ENCODE data around the gene BOLA2B.
"Not testable (repeated sequence)": the region's sequence is repeated elsewhere in the genome, so short reads cannot be mapped to it uniquely, and the experiment has no call there.

Gene BOLA2B

DNA sequence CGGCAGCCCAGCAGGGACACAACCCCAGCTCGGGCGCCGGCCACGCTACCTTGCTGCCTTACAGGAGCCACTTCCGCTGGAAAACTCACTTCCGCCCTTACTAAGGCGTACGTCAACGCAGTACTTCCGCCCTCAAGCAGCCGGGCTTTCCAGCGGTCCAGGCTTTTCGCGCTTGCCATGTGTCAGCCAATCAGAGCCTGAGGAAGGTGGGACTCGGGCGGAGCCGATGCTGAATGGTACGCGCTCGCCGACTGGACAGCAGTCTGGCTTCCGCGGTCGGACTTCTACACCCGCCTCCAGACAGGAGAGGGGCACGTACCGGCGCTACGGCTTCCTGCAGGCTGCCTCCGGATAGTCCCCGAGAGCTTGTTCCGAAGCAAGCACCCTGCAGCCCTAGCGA, at the start of gene BOLA2B, which contains the start of gene SLX1A:
TSS of gene BOLA2B (minus strand) at position 52 of the 400 bp plus-strand sequence. CDS start 71 bp downstream, outside the sequence.
TSS of gene SLX1A (plus strand) at position 261 of the 400 bp plus-strand sequence. CDS start 210 bp downstream, outside the sequence.
- not testable (repeated sequence) for DNase-seq

DNA sequence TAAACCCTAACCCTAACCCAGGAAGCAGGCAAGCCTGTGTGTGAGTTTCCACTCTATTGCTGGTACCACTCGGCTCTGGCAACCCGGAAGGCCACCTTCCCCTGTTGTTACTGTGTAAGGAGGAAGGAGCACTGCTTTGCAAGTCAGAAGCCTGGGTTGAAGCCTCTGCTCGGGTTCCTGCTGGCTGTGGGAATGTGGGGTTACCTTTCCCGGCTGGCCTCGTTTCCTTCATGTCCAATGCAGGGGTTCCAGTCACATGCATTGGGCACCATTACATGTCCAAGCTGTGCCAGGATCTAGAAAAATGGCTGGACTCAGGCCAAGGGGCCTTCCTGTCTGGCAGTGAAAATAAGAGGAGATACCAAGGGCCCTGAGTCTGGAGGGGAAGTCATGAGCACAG, 23.6 kb upstream of the BOLA2B start:
- DNase-seq, result not testable (repeated sequence)

DNA sequence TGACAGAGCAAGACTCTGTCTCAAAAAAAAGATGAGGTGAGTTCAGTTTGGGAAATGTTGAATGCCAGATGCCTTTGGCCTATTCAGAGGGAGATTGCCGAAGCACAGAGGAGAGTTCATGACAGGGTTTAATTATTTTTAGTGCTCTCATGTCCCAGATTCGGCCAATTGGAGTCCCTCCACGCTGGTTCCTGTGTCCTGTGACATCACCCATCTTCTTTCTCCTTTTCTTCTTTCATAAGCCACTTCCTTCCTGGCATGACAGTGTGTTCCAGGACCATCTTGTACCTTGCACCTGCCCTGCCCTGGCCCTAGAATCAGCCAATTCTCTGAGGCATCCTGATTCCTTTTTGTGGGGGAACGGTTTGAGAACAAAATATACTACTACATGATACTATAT, 17.9 kb upstream of the BOLA2B start:
- not testable (repeated sequence) for DNase-seq

DNA sequence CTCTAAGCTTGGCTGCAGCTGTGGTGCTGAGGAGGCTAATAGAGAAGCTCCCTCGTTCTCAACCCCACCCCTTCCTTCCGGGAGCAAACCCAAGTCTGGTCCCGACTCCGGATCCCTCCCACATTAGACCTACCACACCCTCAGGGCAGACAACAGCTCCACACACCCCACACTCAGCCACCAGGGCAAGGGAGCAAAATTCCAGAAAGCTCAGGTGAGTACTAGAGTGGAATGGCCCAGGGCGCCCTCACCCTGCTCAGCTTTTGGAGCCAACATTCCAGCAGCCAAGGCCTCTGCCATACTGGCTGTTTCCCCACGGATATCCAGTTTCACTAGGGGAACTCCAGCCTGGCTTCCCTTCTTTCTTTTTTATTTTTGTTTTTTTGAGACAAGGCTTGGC, 15.6 kb upstream of the BOLA2B start:
- not testable (repeated sequence) for DNase-seq

DNA sequence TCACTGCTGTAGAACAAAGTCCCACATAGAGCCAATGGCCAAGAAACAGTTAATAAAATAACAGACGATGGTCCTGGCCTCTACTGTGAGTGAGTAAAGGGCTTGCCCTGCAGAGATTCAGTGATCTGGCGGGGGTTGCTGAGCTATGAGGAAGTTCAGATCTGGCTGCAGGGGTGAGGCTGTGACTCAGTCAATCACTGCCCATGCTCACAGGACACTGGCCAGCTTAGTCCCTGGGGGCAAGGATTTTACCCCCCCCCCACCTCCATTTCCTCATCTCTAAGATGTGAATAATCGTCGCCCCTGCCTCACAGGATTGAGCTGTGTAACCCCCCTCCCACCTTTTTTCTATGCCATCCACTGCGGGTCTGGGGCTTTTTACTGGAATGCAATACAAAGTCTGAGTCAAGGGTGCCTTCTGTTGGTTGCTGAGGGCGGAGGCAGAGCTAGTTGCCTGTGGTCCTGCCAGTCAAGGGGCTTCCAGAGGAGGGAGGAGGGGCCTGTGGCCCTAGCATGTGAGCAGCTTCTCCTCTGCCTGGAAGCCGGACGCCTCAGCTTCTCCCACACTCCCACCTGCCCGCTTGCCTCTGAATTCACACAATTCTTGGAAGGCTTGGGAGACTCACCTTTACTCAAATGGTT, 13.7 kb upstream of the BOLA2B start:
- DNase-seq, result not testable (repeated sequence)

DNA sequence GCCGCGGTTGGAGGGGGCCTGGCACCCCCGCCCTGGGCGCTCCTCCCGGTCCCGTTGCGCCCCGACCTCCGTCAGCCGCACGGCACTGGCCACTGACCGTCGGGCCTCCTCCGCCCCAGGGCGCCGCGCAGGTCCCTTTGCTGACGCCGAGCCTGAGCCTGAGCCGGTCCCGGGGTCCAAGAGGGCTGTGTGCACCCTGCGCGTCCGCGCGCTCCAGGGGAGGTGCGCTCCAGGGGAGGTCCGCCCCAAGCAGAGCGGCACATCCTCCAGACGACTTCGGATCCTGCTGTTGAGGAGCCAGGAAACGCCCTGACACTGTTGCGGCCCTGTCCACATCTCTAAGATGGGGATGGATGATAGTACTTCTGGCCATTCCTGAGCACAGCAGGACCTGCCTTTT, 12.8 kb upstream of the BOLA2B start:
- DNase-seq, result not testable (repeated sequence)

DNA sequence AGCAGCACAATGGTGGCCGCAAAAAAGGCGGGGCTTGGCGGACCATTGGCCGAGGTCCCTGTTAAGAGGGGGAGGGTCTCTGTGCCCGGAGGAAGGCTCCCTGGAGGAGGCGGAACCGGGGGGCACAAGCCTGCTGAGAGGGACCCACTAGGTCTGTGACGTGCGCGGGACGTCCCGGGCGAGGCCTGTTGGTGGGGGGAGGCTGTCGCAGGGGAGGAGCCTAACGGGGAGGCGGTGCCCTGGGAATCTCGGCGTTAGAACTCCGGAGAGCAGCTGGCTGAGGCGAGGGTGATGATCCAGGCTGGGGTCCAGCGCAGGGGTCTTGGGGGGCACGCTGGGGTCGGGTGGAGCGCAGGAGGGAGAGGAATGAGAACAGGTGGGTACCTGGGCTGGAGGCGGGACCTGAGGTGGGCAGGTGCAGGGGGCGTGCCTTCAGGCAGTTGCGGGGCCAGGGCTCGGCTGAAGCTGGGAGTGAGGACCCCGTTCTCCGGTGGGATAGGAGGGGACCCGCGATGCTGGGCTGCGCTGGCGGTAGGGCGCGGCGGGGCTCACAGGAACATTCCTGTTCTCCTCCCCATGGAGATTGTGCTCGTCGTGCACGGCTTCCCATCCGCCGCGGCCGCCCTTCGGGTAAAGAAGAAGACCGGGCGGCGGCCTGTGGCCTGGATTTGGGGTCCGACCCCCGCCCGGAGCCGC, 12.2 kb upstream of the BOLA2B start:
- DNase-seq, result not testable (repeated sequence)

DNA sequence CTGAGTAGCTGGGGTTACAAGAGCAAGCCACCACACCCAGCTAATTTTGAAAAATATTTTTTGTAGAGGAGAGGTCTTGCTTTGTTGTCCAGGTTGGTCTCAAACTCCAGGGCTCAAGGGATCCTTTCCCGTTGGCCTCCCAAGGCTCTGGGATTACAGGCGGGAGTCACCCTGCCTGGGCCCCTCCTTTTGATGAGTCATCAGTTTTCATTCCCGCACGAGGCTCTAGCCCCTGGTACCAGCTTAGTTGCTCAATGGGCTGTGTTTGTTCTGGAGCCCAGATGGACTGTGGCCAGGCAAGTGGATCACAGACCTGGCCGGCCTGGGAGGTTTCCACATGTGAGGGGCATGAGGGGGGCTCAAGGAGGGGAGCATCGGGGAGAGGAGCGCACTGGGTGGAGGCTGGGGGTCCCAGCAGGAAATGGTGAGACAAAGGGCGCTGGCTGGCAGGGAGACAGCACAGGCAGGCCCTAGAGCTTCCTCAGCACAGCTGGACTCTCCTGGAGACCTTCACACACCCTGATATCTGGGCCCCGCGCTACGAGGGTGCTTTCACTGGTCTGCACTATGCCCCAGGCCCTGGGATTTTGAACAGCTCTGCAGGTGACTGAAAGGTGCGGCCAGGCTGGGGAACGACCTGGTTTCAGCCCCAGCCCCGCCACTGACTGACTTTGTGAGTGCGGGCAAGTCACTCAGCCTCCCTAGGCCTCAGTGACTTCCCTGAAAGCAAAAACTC, 6.3 kb upstream of the BOLA2B start:
- DNase-seq, result not testable (repeated sequence)

DNA sequence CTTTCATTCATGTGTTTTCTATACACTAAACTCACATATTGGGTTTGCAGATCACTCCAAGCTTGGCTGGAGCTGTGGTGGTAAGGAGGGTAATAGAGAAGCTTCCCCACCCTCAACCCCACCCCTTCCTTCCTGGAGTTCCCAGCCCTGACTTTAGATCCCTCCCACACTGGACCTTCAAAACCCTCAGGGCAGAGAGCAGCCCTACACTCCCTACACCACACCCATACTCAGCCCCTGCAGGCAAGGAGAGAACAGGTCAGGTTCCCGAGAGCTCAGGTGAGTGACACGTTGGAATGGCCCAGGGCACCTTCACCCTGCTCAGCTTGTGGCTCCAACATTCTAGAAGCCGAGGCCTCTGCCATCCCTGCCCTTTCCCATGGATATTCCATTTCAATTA, 5.6 kb upstream of the BOLA2B start, which contains the start of gene SULT1A3:
TSS of gene SULT1A3 (plus strand) at position 207 of the 400 bp plus-strand sequence. CDS start 1,474 bp downstream, outside the sequence.
- not testable (repeated sequence) for DNase-seq

DNA sequence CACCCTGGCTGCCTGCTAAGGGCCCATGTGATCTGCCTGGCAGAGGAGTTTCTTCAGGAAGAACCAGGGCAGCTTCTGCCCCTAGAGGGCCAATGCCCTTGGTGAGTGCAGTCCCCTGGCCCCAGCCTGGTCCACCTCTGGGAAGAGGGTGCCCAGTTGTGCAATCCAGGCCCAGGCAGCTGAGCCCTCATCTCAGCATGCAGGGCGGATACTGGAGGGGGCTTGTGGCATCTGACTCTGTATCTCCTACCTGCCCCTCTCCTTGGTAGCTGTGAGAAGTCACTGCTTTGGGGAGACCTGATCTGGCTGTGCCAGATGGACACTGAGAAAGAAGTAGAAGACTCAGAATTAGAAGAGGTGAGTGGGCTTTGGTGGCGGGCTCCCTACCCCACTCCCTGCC, 3.5 kb upstream of the BOLA2B start:
- not testable (repeated sequence) for DNase-seq

DNA sequence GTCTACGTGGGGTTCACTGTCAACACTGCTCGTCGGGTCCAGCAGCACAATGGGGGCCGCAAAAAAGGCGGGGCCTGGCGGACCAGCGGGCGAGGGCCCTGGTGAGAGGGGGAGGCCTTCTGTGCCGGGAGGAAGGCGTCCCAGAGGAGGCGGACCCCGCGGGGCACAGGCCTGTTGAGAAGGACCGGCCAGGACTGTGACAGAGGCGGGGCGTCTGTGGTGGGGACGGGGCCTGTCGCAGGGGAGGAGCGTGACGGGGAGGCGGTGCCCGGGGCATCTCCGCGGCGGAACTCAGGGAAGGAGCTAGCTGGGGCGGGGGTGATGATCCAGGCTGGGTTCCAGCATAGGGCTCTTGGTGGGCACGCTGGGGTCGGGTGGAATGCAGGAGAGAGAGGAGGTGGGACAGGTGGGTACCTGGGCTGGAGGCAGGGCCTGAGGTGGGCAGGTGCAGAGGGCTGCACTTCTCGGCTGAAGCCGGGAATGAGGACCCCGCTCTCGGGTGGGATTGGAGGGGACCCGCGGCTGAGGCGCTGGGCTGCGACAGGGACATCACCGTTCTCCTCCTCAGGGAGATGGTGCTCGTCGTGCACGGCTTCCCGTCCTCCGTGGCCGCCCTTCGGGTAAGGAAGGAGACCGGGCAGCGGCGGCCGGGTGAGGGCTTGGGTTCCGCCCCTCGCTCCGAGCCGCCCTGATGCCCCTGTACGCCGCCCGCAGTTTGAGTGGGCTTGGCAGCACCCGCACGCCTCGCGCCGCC, 883 bp upstream of the BOLA2B start:
- DNase-seq, result not testable (repeated sequence)

DNA sequence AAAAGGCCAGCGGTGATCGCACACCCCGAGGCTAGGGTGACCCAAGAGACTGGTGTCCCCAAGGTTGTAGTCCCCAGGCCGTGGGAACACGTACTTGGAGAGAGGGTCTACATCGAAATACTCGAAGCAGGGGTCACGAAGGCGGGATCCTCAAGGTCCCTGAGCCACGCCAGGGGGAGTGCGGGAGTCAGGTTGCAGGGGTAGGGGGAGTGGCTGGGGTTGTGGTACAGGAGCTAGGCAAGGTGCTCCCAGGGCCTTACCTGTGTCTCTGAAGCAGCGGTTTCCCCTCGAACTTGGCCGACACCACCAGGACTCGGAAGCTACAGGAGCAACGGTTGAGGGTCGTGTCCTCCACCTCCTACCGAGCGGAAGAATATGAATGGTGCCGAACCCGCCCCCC, 368 bp downstream of the BOLA2B start:
- DNase-seq, result not testable (repeated sequence)

DNA sequence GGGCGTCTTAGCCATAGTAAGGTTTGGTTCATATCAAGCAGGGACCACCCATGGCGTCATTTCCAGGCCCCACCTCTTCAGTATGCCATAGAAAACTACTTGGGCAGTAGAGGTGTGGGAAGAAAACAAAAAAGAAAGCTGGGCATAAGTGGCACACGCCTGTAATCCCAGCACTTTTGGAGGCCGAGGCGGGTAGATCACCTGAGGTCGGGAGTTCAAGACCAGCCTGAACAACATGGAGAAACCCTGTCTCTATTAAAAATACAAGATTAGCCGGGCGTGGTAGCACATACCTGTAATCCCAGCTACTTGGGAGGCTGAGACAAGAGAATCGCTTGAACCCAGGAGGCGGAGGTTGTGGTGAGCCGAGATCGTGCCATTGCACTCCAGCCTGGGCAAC, 2.3 kb downstream of the BOLA2B start:
- DNase-seq, result not testable (repeated sequence)

DNA sequence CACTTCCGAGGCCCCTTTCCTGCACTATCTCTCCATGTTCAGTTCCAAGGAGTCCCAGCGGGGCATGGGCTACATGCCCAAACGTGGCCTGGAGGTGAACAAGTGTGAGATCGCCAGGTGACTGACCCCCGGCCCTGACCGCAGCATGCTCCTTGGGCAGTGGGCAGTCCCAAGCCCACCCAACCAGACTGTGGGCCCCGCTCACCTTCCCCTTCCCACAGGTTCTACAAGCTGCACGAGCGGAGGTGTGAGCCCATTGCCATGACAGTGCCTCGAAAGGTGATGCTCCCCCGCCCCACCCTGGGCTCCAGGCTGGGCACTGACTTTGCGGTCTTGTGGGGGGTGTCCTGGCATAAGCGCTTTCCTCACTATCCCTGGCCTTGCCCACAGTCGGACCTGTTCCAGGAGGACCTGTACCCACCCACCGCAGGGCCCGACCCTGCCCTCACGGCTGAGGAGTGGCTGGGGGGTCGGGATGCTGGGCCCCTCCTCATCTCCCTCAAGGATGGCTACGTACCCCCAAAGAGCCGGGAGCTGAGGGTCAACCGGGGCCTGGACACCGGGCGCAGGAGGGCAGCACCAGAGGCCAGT, 5.4 kb downstream of the BOLA2B start:
- no peak for DNase-seq

DNA sequence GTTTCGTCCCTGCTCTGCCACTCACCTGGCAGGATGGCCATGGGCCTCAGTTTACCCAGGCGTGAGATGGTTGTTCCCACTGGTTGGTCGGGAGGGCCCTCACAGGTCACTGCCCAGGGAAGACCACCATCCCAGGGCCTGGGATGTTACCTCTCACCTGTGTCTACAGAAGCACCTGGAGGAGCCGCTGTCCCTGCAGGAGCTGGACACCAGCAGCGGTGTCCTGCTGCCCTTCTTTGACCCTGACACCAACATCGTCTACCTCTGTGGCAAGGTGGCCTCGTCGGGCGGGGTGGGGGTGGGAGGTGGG, 6.0 kb downstream of the BOLA2B start:
- no peak for DNase-seq

DNA sequence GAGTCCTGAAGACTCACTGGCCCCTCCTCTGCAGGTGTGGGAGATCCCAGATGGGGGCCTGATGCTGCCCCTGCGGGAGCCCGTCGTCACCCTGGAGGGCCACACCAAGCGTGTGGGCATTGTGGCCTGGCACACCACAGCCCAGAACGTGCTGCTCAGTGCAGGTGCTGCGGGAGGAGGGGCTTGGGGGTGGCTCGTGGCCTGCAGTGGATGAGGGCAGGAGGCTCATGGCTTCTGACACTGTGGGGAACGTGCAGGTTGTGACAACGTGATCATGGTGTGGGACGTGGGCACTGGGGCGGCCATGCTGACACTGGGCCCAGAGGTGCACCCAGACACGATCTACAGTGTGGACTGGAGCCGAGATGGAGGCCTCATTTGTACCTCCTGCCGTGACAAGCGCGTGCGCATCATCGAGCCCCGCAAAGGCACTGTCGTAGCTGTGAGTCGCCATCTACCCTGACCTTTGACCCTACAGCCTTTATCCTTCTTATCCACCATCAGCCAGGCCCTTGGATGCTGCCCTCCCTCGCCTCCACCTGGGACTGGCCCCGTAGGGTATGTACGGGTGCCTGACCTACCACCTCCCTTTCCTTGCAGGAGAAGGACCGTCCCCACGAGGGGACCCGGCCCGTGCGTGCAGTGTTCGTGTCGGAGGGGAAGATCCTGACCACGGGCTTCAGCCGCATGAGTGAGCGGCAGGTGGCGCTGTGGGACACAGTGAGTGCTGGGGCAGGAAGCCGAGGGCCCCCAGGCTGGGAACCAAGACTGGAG, 6.5 kb downstream of the BOLA2B start:
- DNase-seq, result no peak

DNA sequence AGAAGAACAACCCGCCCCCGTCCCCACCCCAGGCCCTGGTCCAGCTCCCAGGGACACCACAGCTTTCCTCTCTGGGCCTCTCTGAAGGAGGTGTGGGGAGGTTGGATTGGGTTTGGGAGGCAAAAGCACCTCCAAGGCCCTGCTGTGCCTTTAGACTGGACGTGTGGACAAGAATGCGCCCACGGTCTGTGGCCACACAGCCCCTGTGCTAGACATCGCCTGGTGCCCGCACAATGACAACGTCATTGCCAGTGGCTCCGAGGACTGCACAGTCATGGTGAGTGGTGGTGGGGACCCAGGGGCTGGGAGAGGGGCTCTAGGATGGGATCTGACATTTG, 7.1 kb downstream of the BOLA2B start:
- no peak for DNase-seq

DNA sequence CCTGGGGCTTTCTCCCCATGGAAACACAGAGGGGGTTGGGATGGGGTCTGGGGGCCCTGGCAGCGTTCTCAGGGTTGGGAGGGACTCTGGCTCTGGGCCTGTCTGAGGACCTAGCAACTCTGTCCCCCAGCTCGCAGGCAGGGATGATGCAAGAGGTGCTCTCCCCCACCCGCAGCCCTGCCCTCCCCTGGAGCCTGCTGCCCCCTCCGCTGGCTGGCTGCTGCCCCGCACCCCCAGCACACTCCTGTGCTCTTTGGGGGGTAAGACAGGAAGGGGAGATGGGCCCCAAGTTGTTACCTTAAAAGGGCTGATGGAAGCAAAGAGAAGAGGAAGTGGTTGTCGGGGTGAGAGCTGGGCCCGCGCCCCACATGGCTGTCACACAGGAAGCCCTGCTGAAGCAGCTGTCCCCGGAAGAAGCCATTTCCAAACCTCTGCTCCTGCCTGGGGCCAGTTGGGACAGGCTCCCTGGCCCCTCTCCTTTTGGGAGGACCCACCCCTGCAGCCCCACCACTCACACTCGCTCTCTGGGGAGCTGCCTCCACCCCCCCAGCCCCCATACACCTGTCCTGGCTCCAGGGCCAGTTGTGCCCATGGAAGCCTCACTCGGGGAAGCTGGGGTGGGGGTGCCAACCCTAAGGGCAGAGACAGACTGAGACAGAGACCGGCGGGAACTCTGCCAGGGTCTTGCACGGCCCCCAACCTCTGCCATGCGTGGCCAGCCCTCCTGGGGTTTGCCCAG, 7.6 kb downstream of the BOLA2B start:
- DNase-seq, result no peak

DNA sequence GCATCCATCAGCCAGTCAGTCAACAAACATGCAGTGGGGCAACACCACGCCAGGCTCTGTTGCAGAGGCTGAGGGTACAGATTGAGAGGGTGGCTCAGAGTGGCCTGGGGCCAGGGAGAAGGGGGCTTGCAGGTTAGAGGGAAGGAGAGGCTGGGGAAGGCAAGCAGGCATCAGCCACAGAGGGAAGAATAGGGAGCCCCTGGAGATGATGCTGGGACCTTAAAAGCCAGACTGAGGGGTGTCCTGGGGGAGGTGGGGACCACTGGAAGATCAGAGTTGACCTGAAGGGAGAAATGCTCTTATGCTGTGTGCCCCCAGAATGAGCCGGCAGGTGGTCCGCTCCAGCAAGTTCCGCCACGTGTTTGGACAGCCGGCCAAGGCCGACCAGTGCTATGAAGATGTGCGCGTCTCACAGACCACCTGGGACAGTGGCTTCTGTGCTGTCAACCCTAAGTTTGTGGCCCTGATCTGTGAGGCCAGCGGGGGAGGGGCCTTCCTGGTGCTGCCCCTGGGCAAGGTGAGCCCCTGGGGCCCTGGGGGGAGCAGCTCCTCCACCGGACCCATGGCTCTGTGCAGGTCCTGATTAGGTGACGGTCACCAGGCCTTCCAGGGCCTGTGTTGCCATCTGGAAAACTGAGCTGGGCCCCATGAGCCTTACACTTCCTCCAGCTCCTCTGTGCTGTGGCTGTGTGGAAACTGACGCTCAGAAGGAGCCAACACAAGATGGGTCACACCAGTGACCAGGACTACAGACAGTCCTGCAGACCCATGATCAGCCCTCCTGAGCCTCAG, 8.4 kb downstream of the BOLA2B start:
- DNase-seq, result no peak

Data from NCI-H446 (cell line).